A673 (cell line): Measurements from ENCODE around the gene CERS6. TPM values are rescaled to one million over a fixed set of nuclear protein-coding genes. Genes with fewer than 3 reads are reported as not detected.

Experiments
- BruUV-seq: library from RNA; stranded (reverse); fragments of 400-500 nt; replicated peaks from 2 replicates; lab custom pipeline; 2021; lab: Mats Ljungman, UMichigan
- CTCF ChIA-PET: fragments of 300-600 bp; sonication (Branson Sonifier 250); formaldehyde crosslinking; loops from one replicate; lab custom pipeline; 2022; ENCODE audit warnings: antibody characterized with exemption; lab: Charles Lee
- POLR2A ChIA-PET: fragments of 300-600 bp; sonication (Branson Sonifier 250); formaldehyde crosslinking; loops from one replicate; lab custom pipeline; 2022; ENCODE audit warnings: antibody characterized with exemption; ENCODE audit not compliant: low non-redundant PET; lab: Charles Lee
- DNase-seq: peaks from one replicate; pipeline ENCODE4 v3.0.0-alpha.2; 2015; ENCODE audit warnings: low spot score
- H3K27ac ChIP-seq: fragments of 200-600 bp; sonication (generic); 2 replicates; pipeline ENCODE4 v1.5.1; 2016; ENCODE audit warnings: mixed run types, low read depth, mild to moderate bottlenecking, mixed read lengths, antibody characterized with exemption, low read length; ENCODE audit not compliant: poor library complexity, severe bottlenecking
- H3K27me3 ChIP-seq: fragments of 200-600 bp; sonication (generic); replicated peaks from 2 replicates; pipeline ENCODE4 v1.6.1; 2017; ENCODE audit warnings: mixed run types, low read depth, mild to moderate bottlenecking, mixed read lengths, antibody characterized with exemption, low read length; ENCODE audit not compliant: insufficient read depth, poor library complexity
- H3K36me3 ChIP-seq: fragments of 200-600 bp; sonication (generic); 2 replicates; pipeline ENCODE4 v1.6.1; 2016; ENCODE audit warnings: mixed run types, mild to moderate bottlenecking, mixed read lengths, antibody characterized with exemption, low read length; ENCODE audit not compliant: insufficient read depth, poor library complexity, severe bottlenecking
- H3K4me1 ChIP-seq: fragments of 200-600 bp; sonication (generic); 2 replicates; pipeline ENCODE4 v1.6.1; 2017; ENCODE audit warnings: mixed run types, mild to moderate bottlenecking, mixed read lengths, antibody characterized with exemption, low read length; ENCODE audit not compliant: insufficient read depth, poor library complexity, severe bottlenecking
- H3K4me3 ChIP-seq: fragments of 200-600 bp; sonication (generic); 2 replicates; pipeline ENCODE4 v1.5.1; 2016; ENCODE audit warnings: low read depth, mixed run types, mild to moderate bottlenecking, mixed read lengths, low read length; ENCODE audit not compliant: poor library complexity, severe bottlenecking
- H3K9me3 ChIP-seq: fragments of 200-600 bp; sonication (generic); 2 replicates; pipeline ENCODE4 v1.6.1; 2016; ENCODE audit warnings: mixed run types, low read depth, mild to moderate bottlenecking, mixed read lengths, antibody characterized with exemption, low read length; ENCODE audit not compliant: poor library complexity, severe bottlenecking
- CTCF ChIP-seq: fragments of 300-800, 200-600 bp; sonication (generic); conservative IDR thresholded peaks from 2 replicates; pipeline ENCODE4 v1.5.1; 2017; ENCODE audit warnings: low read depth, mild to moderate bottlenecking, antibody characterized with exemption, low read length, moderate library complexity, mixed read lengths
- EZH2 ChIP-seq: fragments of 200-600 bp; sonication (generic); IDR thresholded peaks from 2 replicates; pipeline ENCODE4 v1.6.1; 2017; ENCODE audit warnings: borderline replicate concordance, low read depth, mild to moderate bottlenecking, mixed read lengths, antibody characterized with exemption, low read length; ENCODE audit not compliant: poor library complexity, severe bottlenecking
- intact Hi-C: fragments of 100-400 bp; cut with micrococcal nuclease; formaldehyde crosslinking; loops from one replicate; pipeline ENCODE4 v1.10.0; 2022; ENCODE audit not compliant: unreplicated experiment
- total RNA-seq: library from RNA; stranded (reverse); gene quantifications from 2 replicates; pipeline ENCODE4 v1.2.3, GENCODE V29; 2021

The CERS6 gene
- total RNA-seq, 1 experiment from 2014 or later, result 12.4 TPM

DNA sequence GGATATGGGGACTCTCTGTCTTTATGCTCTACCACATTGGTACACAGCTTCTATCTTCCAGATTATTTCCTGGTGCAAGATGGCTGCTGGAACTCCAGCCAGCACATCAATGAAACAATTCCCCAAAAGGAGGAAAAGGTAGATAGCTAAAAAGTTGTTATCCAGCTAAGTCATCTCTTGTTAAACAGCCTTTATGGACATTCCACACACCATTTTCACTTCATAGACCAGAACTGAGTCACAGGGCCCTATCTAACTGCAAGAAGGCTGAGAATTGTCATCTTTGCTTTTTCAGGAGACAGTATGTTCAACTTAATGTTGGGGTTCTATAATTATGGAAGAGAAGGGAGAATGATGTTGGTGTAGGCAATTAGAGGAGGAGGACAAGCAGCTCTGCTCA, 213.1 kb downstream of the CERS6 start:
- Histone ChIP-seq H3K9me3 (no peaks in the 10 kb centered on the region), H3K27ac (no peak overlapping the region), H3K27me3 (no peaks in the 10 kb centered on the region), H3K4me3 (no peak overlapping the region), H3K4me1 (no peaks in the 10 kb centered on the region), H3K36me3 (no peaks in the 10 kb centered on the region)
- CTCF ChIA-PET, result no interaction called here
- BruUV-seq, result no TSS peak
- DNase-seq, result no peak
- TF ChIP-seq CTCF, result no peak
- TF ChIP-seq EZH2, result no peak
- intact Hi-C loops, result no loop called here
- POLR2A ChIA-PET, result no interaction called here

- intact Hi-C loops, result no loop called here
- BruUV-seq, result no TSS peak
- CTCF ChIA-PET, result no interaction called here
- no peaks in the 10 kb centered on the region for H3K9me3 ChIP-seq
- DNase-seq, result no peak
- no peak overlapping the region for H3K4me3 ChIP-seq
- TF ChIP-seq EZH2 (no peak), CTCF (no peak)
- no peak overlapping the region for H3K27ac ChIP-seq
- no peaks in the 10 kb centered on the region for H3K4me1 ChIP-seq
- no peaks in the 10 kb centered on the region for H3K36me3 ChIP-seq
- POLR2A ChIA-PET, result no interaction called here
- H3K27me3 ChIP-seq, result no peaks in the 10 kb centered on the region
Observed at GRCh38 chr2:168670478-168670877, 214.4 kb downstream of the CERS6 start.

DNA sequence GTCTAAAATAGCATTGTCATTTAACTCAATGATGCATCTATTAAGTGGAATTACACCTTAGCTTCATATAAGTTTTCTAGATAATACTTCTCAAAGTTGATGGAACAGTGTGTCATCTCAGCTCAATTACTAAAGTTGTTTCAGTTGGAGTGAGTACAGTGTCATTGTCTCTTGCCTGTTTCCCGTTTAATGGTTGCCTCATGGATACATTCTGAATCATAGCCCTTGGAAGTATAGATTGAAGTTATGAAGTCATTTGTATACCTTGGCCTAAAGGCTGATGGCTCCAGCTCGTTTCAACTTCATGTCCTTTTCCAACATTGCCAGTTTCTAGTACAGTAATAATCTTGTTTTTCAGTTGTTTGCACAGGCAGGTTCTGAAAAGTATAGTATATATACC, 215.9 kb downstream of the CERS6 start:
- CTCF ChIA-PET, result no interaction called here
- H3K27ac ChIP-seq, result no peak overlapping the region

More for the DNA sequence above, 215.9 kb downstream of the CERS6 start:
- POLR2A ChIA-PET, result no interaction called here
- no peak for TF ChIP-seq EZH2
- TF ChIP-seq CTCF, result no peak
- BruUV-seq, result no TSS peak
- no peaks in the 10 kb centered on the region for H3K9me3 ChIP-seq
- no peaks in the 10 kb centered on the region for H3K27me3 ChIP-seq
- H3K36me3 ChIP-seq, result no peaks in the 10 kb centered on the region
- intact Hi-C loops, result no loop called here
- no peak for DNase-seq
- H3K4me3 ChIP-seq, result no peak overlapping the region
- H3K4me1 ChIP-seq, result no peaks in the 10 kb centered on the region
